Dedifferentiated amniotic fluid mesenchymal stem cell (primary cell): Measurements from ENCODE around the gene MED7.

Experiments used
- DNase-seq: peaks from one replicate; pipeline ENCODE4 v3.0.0-alpha.2; 2016; ENCODE audit errors: extremely low spot score

Gene MED7

GRCh38 chr5:157164521-157164920 lies 21.9 kb upstream of the MED7 start:
- no peak for DNase-seq

GRCh38 chr5:157162919-157163510 lies 20.4 kb upstream of the MED7 start:
- no peak for DNase-seq

DNA sequence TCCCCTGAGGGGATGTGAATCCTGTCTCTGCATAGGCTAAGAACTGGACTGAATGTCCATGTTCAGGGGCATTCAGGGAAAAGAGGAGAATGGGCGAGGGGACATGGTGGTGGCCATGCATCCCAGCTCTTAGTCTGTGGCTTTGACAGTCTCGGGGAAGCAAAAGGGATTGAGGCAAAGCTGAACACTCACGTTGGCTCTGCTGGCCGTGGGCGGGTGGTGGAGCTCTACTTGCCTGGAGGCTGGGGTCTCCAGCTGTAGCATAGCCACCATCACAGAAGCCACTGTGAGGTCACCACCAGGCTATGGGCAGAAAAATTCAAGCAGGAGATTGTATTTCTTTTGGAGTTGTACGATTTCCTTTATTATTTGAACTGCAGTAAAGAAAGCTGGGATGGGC lies 19.3 kb upstream of the MED7 start:
- DNase-seq, result no peak

- no peak for DNase-seq
Measured at GRCh38 chr5:157160001-157160400, 17.3 kb upstream of the MED7 start.

DNA sequence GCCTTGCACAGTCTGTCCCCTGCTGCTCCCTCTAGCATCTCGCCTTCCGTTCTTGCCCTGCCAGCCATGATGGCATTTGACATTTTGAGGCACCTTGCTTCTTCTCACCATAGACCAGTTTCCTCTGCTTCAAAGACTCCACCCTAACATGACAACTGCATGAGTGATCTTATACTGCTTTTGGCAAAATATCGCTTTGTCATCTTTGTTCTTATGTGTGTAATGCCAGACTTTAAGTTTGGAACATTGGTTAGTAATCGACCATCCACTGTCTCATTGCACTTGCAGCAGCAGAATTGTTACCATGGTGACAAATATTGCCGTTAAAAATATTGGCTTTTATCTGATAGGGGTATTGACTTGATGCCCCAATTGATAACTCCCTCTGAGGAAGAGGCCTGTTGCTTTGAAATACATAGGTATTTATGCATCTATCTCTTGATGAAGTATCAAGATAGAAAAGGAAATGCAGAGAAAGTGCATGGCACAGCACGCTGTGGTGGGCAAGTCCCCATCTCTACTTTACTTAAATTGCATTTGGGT lies 16.6 kb upstream of the MED7 start:
- no peak for DNase-seq

DNA sequence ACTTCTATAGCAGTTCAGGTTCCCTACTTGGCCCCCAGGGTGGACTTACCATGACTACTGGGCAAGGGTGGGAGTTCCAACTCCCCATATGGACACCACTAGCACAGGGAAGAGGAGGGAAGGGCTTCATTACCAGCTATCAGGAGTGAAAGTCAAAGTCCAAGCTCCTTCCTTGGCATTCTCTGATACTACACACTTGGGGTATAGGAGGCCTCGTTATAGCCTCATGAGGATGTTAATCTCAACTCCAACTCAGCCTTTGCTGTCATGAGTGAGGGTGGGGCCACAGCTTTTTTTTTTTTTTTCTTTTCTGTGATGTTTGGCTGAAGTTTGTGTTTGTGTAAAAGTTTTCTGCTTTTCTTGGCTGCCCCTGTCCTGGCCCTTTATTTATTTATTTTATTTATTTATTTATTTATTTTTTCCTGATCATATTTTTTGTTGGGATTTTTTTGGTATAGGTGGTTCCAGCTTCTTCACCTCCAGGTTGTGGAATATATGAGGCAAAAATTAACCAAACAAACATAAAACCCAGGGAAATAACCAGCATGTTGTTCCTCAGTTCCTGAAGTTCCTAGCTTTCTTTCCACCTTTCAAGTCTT lies 14.7 kb upstream of the MED7 start:
- no peak for DNase-seq

DNA sequence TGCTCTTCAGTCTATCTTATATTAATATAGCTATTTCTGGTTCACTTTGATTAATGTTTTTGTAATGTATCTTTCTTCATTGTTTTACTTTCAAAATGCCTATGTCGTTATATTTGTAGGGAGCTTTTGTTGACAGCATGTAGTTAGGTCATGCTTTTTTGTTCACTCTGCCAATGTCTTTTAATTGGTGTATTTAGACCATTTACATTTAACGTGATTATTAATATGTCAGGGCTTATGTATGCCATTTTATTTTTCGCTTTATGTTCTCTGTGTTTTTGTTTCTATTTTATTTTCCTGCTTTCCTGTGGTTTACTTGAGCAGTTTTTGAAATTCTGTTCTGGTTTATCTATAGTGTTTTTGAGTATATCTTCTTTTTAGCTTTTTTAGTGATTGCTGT lies 12.6 kb upstream of the MED7 start:
- DNase-seq, result no peak

GRCh38 chr5:157150995-157151394 lies 8.3 kb upstream of the MED7 start:
- DNase-seq, result no peak

DNA sequence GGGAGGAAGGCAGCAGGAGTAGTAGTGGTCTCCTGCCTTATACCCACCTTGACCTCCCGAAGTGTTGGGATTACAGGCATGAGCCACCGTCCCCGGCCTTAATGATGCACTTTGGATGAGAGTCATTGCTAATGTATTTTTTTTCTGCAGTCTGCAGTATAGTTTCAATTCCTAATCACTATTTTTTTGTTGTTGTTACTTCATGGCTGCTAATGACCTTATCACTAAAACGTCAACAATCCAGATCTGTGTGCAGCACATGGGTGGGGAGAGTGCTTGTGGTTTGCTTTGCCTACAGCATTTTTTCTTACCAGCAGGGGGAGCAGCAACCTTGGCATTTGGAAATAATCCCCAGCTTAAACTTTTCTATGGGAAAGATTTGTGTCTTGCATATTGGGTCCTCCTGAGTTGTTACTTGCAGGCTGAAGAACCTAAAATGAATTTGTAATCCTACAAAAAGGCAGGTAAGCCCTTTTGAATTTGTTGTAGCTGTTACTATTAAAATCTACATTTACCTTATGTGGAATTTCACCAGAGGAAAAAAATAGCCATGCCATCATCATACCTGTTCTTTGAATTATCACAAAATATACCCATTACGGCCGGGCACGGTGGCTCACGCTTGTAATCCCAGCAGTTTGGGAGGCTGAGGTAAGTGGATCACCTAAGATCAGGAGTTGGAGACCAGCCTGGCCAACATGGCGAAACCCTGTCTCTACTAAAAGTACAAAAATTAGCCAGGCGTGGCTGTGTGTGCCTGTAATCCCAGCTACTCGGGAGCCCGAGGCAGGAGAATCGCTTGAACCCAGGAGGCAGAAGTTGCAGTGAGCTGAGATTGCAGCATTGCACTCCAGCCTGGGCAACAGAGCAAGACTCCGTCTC lies 6.3 kb upstream of the MED7 start:
- DNase-seq, result peak; percentile 78

DNA sequence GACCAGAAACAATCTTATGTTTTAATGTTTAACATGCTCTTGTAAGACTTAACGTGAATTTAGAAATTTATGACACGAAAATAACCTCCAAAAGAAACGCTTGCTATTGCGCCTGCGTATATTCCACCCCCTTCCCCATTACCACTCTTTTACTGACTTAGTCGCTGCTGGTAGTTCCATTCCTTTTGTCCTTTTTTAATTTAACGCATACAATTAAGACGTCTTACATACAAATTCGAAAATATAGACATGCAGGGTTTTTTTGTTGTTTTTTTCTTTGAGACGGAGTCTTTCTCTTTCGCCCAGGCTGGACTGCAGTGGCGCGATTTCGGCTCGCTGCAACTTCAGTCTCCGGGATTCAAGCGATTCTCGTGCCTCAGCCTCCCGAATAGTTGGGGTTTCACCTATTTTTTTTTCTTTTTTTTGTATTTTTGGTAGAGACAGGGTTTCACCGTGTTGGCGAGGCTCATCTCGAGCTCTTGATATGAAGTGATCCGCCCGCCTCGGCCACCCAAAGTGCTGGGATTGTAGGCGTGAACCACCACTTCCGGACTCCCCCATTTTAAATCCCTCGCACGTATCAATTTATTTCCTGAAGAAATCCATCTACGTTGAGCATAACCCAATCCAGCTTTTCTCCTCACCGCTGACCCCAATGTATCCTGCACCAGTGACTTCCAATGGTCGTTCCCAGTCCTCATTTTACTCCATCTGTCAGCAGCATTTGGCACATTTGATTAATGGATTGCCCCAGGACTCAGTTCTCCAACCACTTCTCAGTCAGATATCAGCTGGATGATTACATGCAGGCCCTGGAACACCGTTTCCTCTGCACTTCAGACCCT lies 684 bp upstream of the MED7 start:
- DNase-seq, result peak; percentile 51

GRCh38 chr5:157137691-157138090 lies 5.0 kb downstream of the MED7 start:
- no peak for DNase-seq

DNA sequence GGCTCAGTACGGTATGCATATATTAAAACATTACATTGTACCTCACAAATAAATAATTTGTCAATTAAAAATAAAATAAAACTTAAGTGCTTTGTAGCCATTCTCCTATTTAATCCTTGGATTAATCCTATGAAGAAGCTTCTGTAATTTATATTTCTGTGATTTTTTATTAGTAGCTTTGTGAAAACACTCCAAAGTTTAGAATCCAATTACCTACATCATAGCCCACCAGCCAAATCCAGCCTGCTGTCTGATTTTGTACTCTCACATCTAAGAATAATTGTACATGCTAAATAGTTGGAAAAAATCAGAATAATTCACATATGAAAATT lies 10.4 kb downstream of the MED7 start:
- no peak for DNase-seq

DNA sequence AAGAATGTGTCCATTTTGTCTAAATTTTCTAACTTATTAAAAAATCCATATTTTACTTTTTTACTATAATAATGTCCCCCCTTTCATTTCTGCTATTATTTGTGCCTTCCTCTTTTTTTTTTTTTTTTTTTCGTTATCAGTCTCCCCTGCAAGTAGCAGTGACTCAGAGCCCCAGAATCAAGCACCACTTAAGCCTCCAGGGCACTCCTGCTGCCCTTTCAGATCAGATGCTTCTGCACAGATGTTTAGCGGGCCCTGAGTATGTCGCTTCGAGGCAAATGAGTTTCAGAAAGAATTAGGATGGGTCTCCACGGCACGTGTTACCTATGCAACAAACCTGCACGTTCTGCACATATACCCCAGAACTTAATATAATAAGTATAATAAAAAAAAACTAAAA lies 11.7 kb downstream of the MED7 start:
- DNase-seq, result no peak

DNA sequence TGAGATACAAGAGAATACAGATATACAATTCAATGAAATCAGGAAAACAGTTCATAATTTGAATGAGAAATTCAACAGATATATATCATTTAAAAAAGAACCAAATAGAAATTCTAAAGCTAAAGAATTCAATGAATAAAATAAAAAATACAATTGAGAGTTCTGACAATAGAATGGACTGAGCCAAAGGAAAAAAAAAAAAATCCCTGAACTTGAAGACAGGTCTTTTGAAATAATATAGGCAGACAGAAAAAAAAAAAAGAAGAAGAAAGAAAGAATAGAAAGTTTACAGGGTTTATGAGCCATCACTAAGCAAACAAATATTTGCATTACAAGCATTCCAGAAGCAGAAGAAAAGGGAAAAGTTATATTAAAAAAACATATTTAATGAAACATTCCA lies 21.0 kb downstream of the MED7 start:
- no peak for DNase-seq

GRCh38 chr5:157120102-157120501 lies 22.6 kb downstream of the MED7 start:
- no peak for DNase-seq

- DNase-seq, result no peak
Measured at GRCh38 chr5:157116483-157116954, 26.1 kb downstream of the MED7 start.

DNA sequence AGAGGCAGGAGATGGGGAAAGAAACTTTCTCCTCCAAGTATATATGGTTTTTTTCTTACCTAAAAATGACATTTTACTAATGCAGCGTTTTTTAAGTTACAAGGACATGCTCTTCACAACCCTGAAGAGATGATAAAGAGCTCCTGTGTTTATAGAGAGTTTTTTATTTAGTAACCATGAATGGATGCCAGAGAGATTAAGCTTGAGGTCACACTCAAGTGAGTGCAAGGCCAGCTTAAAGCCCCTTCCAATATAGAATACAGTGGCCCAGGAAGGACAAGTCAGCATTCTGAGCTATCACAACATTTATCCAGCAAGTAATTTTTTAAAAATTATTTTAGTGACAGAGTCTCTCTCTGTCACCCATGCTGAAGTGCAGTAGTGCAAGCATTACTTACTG lies 27.2 kb downstream of the MED7 start:
- no peak for DNase-seq

GRCh38 chr5:157115012-157115411 lies 27.7 kb downstream of the MED7 start:
- no peak for DNase-seq

GRCh38 chr5:157113002-157113401 lies 29.7 kb downstream of the MED7 start:
- DNase-seq, result no peak

DNA sequence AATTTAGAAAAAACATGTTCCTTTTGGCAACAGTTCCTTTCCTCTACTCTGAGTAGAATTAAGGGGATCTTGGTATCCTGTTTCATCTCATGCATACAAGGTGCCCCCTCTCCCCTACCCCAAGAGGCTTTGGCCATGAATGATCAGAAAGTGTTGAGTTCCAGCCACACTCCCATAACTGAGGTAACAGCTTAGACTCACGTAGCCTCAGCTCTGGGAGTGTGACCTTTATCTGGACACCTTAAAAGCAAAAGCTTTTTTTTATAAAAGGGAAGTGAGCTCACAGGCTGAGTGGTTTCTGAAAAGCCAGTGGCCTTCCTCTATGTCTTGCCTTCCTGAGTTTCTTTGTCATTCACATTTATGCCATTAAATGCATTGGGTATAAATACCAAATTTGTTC lies 32.9 kb downstream of the MED7 start:
- no peak for DNase-seq

GRCh38 chr5:157108976-157109375 lies 33.7 kb downstream of the MED7 start, which contains the start of gene HAVCR2:
TSS of gene HAVCR2 (minus strand) at chr5:157109044. CDS start at chr5:157108983, 61 bp downstream.
- no peak for DNase-seq

DNA sequence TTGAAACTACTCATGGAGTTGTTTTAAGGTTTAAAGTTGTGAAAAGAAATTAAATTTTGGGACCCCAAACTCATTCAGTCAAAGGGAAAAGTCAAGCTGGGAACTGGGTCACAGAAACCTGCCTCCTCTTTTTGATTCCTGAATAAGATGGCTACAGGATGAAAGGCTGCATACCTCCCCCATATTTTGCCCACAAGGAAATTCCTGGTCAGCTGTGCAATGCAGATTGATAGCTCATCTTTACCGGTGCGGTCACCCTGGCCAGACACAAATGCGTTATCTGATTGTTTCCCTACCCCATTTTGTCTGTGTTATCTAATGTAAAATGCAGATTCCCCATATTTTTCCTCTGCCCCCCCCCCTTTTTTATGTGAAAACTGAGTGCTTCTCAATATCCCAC lies 35.2 kb downstream of the MED7 start:
- DNase-seq, result no peak
